Measurements from ENCODE around the gene CCDC50.
A peak's percentile ranks its signal among the peaks of the same experiment; 100 is the strongest.

Gene CCDC50

DNA sequence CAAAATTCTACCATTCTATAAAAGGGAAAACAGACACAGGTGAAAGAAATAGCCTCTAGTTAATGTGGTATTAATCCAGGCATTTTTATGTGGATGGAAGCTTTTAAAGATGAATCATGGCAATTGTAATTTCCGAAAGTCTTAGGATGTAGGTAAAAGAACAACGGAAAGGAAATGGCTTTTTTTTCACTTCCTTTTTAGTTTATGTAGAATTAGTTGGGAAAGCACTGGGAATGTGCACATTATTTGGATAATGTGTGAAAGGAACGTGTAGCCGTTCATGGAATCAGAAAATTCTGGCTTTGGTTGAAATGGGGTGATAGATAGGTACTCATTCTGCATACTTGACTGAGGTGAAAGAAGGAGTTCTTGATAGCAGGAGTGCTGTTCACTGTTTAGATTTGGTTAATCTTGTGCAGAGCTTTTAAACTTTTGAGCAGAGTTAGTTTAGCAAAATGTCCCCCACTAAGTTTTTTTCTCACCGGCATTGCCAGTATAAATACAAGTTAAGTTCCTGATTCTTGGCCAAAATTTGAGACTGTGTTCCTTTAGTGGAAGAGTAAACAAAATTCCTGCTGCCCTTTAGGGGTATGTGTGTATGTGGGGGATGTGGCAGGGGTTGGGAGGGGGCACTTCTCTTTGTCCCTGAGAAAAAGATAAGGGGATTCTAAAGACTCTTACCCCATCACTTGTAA is 21.3 kb downstream of the CCDC50 start:
- no peak for DNase-seq (ENCODE audit: low spot score)

DNA sequence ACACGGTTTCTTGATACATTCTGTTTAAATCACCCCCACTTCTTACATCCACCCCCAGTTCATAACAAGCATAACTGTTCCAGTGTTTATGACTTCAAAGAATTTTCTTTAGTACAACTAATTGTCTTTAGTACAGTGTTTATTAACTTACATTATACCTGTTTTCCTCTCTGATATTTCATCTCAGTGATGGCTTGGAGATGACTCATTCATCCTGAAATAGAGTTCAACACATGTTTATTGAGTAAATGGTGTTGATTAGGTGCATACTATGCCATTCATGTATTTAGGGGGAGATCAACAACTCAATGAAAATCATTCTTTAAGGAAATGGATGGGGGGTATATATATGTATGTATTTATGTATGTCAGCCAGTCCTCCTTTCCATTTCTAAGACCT is 22.8 kb downstream of the CCDC50 start:
- no peak for DNase-seq (ENCODE audit: low spot score)

DNA sequence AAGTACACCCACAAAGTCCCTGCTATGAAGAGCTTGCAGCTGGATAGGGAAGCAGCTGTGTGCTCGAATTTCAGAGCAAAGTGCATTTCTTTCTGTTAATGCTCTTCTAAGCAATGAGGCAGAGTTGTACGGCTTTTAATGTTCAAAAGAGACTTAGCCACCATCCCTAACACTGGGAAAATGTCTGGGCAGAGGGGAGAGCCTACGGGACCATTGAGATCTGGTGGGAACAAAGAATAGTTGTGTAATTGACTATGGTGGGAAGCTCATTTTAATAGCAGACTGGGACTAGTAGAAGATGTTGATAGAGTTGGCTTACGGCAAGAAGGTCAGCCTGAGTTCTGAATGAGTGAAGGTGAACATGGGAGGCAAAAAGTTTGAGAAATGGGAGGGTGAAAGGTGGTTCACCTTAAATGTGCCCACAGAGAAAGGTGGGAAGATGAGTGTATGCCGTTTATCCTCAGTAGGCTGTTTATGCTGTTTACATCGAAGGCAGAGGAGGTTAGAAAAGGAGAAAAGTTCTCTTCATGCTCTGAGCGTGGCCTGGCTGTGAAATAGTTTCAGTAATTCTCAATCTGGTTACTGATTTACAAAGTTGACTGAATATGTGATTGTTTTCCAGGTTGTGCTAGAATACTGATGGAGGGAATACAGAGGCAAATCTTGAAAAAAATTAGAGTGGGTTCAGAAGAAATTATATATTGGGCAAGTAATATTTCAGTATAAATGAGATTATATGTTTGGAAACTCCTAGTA is 24.0 kb downstream of the CCDC50 start:
- DNase-seq (ENCODE audit: low spot score) = no peak

DNA sequence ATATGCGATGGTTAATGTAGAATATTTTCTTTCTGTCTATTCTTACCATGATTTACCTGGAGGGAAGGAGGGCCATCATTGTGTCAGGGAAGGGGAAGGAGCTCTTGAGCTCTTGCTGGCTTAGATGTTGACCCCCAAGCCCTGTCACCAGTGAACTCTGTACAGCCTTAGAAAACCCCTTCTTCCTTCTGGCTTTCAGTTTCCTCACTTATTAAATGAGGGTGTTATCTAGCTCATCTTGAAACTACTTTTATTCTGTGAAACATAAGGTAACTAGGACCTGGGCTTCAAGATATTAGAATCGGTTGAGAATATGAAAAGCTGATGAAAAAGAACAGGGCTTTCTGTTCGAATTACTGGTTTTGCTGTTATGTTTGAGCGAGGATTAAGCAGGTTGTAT is 26.2 kb downstream of the CCDC50 start:
- no peak for DNase-seq (ENCODE audit: low spot score)

DNA sequence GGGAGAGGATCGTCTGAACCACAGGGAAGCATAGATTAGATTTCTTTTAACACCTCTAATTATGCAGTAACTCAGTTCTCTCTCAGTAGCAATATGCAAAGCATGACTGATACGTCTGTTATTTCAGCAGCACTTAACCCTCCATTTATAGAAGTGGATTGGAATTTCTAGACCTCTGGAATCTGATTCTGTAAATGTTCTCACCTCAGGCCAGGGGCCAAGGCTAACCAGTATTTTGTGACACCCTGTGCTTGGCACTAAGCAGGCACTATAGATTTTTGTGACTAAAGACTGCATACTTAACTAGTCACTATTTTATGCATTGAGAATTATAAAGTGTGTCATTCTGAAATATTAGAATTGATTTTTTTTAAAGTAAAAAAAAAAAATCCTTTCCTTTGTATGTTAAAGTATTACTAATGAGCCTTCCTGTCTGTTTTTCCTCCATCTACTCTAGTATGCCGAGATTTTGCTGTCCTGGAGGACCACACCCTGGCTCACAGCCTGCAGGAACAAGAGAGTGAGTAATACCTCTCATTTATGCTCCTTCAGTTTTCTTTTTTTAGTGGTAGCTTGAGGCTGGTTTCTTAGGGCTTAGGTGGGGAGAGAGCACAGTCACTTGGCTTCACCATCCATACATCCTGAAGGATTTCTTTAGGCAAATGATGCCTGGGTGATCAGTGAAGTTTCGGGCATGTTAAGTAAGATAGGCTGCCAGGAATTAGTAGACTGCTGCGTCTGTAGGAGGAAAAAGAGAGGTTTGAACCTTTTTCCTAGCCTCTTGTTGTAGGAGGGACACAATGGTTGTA is 27.6 kb downstream of the CCDC50 start:
- DNase-seq (ENCODE audit: low spot score) = no peak

DNA sequence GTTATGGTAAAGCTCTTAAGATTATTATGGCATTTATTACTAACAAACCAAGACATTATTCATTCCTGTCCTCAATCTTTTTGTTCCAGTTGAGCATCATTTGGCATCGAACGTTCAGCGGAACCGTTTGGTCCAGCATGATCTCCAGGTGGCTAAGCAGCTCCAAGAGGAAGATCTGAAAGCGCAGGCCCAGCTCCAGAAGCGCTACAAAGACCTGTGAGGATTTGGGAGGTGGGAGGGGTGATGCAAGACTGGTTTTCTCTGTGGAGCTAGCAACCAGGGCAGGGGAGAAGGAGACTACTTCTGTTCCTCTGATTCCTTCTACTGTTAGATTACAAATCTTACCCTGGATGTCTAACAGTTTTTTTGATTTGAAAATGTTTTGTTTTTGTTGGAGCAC is 28.7 kb downstream of the CCDC50 start:
- DNase-seq (ENCODE audit: low spot score) = no peak

DNA sequence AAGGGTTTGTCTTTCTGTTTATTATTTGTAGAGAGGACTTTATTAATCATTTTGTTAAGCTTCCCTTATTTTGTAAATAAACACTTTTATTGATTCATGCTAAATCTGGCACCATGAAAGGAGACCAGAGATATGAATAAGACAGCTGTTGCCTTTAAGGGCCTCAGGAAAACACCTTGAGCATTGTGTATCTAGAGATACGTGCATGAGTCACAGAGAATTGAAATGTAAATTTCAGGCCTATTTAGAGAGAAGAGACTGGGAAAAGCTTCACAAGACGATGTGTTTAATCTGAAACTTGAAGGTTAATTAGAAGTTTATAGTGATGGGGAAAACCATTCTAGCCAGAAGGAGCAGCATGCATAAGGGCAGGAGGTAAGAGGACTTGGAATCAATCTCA is 29.7 kb downstream of the CCDC50 start:
- no peak for DNase-seq (ENCODE audit: low spot score)

DNA sequence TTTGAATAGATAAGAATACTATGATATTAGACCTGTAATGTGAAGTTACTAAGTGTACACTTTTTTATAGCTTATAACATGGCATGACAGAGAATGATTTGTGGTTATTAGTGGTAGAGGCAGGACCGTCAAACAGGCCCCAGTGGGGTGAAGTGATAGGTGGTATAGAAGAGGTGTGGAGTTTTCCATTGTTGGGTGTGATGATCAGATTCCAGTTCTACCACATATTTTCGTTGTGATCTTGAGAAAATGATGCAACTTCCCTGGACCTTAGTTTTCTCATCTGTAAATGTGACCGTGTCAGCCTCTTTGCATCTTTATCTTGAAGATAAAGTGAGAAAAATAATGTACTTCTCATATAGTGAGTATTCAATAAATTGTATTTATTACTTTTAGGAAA is 31.4 kb downstream of the CCDC50 start:
- no peak for DNase-seq (ENCODE audit: low spot score)

DNA sequence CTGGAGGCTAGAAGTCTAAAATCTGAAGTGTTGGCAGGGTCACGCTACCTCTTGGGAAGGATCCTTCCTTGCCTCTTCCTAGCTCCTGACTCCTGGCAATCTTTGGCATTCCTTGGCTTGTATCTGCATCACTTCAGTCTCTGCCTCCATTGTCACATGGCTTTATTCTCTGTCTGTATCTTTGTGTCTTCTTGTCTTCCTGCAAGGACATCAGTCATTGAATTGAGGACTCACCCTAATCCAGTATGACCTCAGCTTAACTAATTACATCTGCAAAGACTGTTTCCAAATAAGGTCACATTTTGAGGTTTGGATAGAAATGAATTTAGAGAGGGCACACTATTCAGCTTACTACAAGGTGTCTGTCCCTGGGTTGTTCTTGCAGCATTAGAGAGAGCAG is 32.3 kb downstream of the CCDC50 start:
- no peak for DNase-seq (ENCODE audit: low spot score)

DNA sequence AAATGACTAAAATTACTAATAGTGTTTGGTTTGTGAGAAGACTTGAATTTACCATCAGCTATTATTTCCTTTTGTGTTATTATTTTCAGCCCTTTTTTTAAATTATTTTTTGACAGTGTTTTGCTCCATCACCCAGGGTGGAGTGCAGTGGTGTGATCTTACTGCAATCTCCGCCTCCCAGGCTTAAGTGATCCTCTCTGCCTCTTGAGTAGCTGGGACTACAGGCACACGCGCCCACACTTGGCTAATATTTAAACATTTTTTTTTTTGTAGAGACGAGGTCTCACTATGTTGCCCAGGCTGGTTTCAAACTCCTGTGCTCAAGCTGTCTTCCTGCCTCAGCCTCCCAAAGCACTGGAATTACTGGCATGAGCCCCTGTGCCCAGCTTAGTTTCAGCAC is 32.8 kb downstream of the CCDC50 start:
- no peak for DNase-seq (ENCODE audit: low spot score)

DNA sequence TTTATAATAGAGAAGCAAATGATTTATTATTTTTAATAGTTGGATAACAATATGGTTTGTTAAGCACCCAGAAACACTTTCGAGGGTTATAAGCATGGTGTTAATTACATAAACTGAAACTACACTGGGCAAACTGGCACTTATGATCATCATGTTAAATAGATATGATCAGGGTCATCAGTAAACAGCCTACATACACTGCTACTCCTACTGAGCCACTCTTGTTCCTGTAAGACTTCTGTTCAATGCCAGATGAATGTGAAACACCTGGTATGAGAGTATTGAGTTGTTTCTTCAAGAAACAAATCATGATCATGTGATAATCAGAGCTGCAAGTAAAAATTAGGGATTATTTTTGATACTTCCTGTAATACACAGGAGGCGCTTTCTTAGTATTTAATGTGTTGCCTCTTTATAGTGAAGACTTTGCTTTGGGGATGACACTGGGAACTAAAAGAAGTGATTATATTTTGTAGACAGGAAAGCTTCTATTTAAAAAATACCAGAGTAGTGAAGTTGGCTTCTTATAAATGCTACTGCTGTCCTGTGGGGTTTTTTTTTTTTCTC is 33.4 kb downstream of the CCDC50 start:
- DNase-seq (ENCODE audit: low spot score) = peak; percentile 53

DNA sequence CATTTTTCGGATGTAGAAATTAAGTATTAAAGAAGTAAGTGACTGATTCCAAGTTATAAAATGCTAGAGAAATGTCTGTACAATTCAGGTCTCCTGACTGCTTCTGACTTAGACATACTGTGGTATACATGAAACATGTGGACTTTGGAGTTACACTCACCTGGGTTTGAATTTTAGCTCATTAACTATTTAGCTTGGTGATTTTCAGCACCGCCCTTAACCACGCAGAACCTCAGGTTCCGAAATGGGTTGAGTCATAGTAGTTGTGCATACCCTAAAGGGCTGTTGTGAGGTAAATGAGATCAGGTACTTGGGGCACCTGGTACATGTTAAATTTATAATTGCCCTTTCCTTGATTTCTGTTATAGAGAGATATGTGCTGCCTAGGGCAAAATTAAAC is 34.0 kb downstream of the CCDC50 start:
- no peak for DNase-seq (ENCODE audit: low spot score)

DNA sequence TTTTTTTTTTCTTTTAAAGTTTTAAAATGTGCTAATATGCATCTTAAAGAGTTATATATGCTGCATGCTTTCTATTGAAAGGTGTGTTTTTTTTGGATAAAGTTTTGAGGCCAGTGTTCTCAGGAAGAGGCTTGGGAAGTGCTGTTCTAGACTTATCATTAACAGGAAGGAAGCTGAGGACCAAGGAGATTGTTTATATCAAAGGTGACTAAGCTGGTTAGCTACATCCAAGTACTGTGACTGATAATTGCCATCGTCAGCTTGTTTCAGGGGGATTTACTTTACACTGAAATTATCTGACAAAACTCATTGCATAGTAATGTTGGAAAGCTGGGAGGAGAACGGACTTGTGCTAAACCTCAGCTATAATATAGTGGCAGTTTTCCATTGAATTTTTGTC is 37.5 kb downstream of the CCDC50 start:
- DNase-seq (ENCODE audit: low spot score) = no peak

DNA sequence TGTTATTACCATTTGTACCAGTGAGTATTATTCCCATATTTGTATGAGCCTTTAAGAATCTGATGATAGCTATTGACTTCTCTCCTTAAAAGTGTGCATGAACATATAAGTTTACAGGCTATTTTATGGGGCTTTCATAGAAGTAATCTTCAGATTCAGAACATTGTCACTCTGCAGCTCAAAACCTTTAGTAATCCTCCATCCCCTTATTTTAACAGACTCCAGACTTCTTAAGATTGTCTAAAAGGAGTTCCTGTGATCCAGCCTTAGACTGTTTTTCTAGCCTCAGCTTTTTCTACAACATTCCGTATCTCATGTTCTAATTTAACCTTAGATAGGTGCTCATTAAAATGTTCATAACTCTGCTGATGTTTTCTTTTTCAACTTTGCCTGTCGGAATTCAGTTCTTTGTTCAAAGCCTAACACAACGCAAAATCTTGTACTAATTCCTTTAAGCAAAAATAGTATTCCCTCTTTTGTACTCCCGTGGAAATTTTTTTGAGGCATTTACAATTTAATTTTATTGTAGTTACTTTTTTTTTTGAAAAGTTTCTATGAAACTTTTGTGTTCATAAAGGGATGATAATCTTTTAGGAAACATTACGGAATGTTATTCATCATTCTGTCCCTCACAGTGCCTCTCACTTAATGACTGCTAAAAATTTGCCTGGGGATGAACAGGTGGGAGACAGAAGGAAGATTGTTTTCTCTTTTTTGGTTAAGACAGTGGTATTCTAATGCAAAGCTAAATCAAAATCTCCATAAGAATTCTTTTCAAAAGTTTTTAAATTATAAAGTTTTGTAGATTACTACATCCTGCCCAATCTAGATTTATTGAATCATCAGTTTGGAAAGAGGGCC is 39.8 kb downstream of the CCDC50 start:
- no peak for DNase-seq (ENCODE audit: low spot score)

DNA sequence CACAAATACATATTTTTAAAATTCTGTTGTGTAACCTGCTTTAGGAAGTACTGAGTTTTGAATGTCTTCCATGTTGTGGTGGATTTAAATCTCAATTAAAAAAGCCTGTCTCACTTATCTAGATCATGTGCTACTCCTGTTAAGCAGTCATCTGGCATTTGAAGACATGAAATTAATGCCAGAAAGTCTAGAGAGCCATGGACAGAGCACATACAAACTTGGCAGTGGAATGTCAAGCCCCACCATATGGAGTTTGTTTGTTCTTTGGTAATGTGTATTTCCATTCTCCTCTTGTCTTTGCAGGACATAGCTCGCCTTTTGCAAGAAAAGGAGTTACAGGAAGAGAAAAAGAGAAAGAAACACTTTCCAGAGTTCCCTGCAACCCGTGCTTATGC is 40.4 kb downstream of the CCDC50 start:
- no peak for DNase-seq (ENCODE audit: low spot score)

DNA sequence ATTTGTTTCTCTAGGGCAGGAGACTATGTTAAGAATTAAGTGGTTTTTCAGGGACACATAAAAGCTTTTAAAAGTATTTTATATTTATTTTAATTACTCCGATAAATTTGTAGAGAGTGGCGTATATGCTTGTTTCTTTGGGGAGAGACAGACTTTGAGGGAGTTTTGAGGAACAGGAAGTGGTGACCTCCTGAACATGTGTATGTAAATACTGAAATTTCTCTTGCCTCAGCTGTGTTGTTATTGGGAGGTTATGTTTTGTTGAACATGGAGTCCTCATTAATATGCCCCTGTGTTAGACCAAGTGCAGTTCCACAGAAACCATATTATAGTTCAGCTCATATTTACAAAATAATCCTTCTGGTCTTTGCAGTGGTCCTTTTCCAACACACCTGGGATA is 42.9 kb downstream of the CCDC50 start:
- no peak for DNase-seq (ENCODE audit: low spot score)

DNA sequence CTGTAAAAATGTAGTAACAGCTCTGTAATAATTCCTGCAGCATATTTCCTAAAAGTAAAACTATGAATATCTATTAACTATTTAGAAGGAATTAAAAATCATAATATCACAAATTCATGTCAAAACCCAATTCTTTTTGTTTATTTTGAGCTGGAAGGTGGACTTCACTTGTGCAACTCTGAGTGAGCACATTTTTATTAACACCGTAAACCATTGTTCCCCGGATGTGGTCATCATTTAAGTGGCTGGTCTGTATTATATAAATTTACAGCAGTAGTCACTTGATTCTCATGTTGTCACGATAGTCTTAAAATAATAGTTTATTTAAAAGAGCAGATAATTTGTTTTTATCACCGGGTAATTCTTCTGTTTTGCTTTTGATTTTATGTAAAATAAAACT is 44.1 kb downstream of the CCDC50 start:
- DNase-seq (ENCODE audit: low spot score) = no peak

DNA sequence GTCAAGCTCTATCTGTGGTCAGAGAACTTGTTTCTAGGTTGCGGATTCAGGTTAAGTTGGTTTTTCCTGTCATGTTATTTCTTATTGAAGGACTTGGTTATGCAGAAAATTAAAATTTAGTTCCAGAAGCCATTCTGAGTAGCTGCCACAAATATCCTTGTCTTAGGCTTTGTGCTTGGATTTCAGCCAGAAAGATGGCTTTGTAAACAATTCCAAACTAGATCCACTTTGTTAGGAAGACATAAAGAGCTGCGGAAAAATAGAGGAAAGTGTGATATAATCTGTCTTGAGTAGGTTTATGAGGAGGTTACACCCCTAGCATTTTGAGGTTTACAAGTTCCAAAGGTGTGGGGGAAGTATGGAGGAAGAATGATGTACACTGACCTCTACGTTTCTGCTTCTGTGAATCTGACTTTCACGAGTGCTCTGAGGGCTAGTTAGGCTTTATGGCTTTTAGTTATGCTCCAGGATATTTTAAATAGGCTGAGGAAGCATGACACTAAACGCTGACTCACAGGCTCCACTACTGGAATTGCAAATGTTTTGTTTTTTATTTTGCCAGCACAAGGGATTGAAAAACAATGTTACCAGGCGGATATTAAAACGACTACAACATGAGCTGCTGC is 47.4 kb downstream of the CCDC50 start:
- DNase-seq (ENCODE audit: low spot score) = peak; percentile 38

DNA sequence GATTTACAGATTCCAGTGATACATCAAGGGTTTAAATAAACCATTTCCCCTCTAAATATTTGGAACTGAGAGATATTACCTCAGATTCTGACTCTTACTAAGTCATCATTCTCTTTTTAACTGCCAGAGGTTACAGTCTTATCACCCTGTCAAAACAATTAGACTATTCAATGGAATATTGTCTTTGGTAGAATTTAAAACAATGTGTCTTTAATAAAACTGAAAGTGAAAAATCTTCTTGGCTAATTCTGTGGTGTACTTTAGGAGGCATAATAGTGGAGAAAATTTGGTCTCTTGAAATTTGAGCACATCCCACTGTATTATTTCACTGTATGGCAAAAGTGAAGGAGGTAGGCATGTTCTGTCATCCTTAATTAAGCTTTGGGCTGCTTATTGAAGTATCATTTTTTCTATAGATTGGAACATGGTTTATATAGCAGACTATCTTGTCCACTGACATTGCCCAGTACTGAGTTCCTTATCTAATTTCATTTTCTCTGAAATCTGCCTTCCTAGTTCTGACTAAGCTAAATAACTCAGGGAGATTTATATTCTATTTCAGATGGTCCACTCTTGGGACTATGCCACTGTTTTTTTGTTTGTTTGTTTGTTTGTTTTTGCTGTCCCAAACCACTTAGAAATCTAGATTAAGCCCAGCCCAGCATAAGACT is 49.1 kb downstream of the CCDC50 start:
- peak; percentile 35 for DNase-seq (ENCODE audit: low spot score)

DNA sequence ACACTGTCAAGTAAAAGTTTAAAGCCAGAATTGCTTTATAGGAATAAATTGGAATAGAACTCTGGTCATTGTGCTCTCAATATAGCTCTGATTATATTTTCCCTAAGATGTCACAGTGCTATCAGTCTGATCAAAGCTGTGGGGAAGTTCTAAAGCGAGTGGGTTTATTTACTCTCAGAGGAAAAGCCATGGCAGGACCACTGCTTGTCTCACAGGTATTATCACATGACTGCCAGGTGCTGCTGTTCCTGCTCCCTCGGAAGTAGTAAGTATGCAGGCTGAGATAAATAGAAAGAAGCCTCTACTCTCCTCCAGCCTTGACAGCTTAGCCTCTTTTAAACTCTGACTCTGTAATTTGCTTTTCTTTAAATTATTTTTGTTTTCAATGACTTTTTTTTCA is 50.3 kb downstream of the CCDC50 start:
- no peak for DNase-seq (ENCODE audit: low spot score)

DNA sequence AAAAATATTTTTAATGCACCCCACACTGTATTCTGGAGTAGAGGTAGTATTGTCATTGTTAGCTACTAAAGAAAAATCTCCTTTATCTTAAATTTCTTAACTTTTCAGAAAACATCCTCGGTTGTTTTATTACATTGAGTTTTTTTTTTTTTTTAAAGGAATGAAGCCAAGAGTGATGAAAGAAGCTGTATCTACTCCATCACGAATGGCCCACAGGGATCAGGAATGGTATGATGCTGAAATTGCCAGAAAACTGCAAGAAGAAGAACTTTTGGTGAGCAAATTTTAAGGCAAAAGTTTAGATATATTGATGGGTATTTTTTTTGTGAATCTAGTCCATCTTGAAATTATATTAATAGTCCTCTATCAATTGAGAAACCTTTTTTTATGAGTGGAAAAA is 50.8 kb downstream of the CCDC50 start:
- DNase-seq (ENCODE audit: low spot score) = no peak

All from pons (tissue), 1 donor.